ENCODE measurements around the gene MEGF9. TPM values are rescaled to one million over a fixed set of nuclear protein-coding genes. Genes with fewer than 3 reads are reported as not detected.
"Not testable (repeated sequence)": the region's sequence is repeated elsewhere in the genome, so short reads cannot be mapped to it uniquely, and the experiment has no call there.

The MEGF9 gene
- total RNA-seq, 2 donors from 2014 or later: 5.0 to 10.7 TPM

GRCh38 chr9:120556775-120557174 lies 157.5 kb downstream of the MEGF9 start:
- H3K9me3 Mint-ChIP-seq: no peaks in the 10 kb centered on the region
- no peaks in the 10 kb centered on the region for H3K4me1 Mint-ChIP-seq
- no peak overlapping the region for H3K4me3 Mint-ChIP-seq
- no peaks in the 10 kb centered on the region for H3K27me3 ChIP-seq (ENCODE audit: control insufficient read depth, insufficient read depth, low read length, poor library complexity, severe bottlenecking)
- H3K36me3 ChIP-seq (ENCODE audit: control insufficient read depth, insufficient read depth, low read length): peaks cover 24% of the 10 kb centered on the region
- no peaks in the 10 kb centered on the region for H3K4me1 ChIP-seq (ENCODE audit: control insufficient read depth, insufficient read depth, low read length)
- DNase-seq: no peak
- peaks cover 44% of the 10 kb centered on the region for H3K36me3 Mint-ChIP-seq (ENCODE audit: low read depth)
- 99% methylated on average over 3 of the region's 3 CpGs; no CpG with 5 or more reads in 1 of the 2 experiments for WGBS, 2 experiments (ENCODE audit: insufficient coverage in 1 of 2, insufficient read length in 1 of 2)
- H3K9ac ChIP-seq (ENCODE audit: extremely low read depth, low read length, poor library complexity, severe bottlenecking): no peak overlapping the region
- TF ChIP-seq CTCF (conservative IDR thresholded peaks at IDR 0.05): no peak
- H3K4me3 ChIP-seq (ENCODE audit: low read length): no peak overlapping the region
- no peak overlapping the region for H3K27ac ChIP-seq (ENCODE audit: low read depth, low read length)
- no peaks in the 10 kb centered on the region for H3K9me3 ChIP-seq (ENCODE audit: control insufficient read depth, low read length)
- no peak overlapping the region for H3K27ac Mint-ChIP-seq
- no peaks in the 10 kb centered on the region for H3K27me3 Mint-ChIP-seq (ENCODE audit: insufficient read depth)

- H3K27ac ChIP-seq (ENCODE audit: low read depth, low read length): no peak overlapping the region
- no peaks in the 10 kb centered on the region for H3K27me3 ChIP-seq (ENCODE audit: control insufficient read depth, insufficient read depth, low read length, poor library complexity, severe bottlenecking)
- Mint-ChIP-seq H3K4me1 (no peaks in the 10 kb centered on the region), H3K9me3 (no peaks in the 10 kb centered on the region), H3K4me3 (no peak overlapping the region), H3K36me3 (ENCODE audit: low read depth) (peaks cover 47% of the 10 kb centered on the region), H3K27me3 (ENCODE audit: insufficient read depth) (no peaks in the 10 kb centered on the region), H3K27ac (no peak overlapping the region)
- no peak for TF ChIP-seq CTCF (conservative IDR thresholded peaks at IDR 0.05)
- H3K36me3 ChIP-seq (ENCODE audit: control insufficient read depth, insufficient read depth, low read length): peaks cover 25% of the 10 kb centered on the region
- no peak overlapping the region for H3K9ac ChIP-seq (ENCODE audit: extremely low read depth, low read length, poor library complexity, severe bottlenecking)
- H3K4me1 ChIP-seq (ENCODE audit: control insufficient read depth, insufficient read depth, low read length): no peaks in the 10 kb centered on the region
- no peak for DNase-seq
- H3K9me3 ChIP-seq (ENCODE audit: control insufficient read depth, low read length): no peaks in the 10 kb centered on the region
- 100% methylated on average over 2 of the region's 4 CpGs for WGBS, 2 experiments (ENCODE audit: insufficient coverage in 1 of 2, insufficient read length in 1 of 2)
- H3K4me3 ChIP-seq (ENCODE audit: low read length): no peak overlapping the region
Measured at GRCh38 chr9:120555839-120556238, 158.4 kb downstream of the MEGF9 start.

DNA sequence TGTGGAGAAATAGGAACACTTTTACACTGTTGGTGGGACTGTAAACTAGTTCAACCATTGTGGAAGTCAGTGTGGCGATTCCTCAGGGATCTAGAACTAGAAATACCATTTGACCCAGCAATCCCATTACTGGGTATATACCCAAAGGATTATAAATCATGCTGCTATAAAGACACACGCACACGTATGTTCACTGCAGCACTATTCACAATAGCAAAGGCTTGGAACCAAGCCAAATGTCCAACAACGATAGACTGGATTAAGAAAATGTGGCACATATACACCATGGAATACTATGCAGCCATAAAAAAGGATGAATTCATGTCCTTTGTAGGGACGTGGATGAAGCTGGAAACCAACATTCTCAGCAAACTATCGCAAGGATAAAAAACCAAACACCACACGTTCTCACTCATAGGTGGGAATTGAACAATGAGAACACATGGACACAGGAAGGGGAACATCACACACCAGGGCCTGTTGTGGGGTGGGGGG lies 162.0 kb downstream of the MEGF9 start:
- H3K9me3 ChIP-seq (ENCODE audit: control insufficient read depth, low read length); H3K9me3 Mint-ChIP-seq; H3K4me1 ChIP-seq (ENCODE audit: control insufficient read depth, insufficient read depth, low read length); H3K27ac ChIP-seq (ENCODE audit: low read depth, low read length); DNase-seq; H3K27ac Mint-ChIP-seq; H3K27me3 Mint-ChIP-seq (ENCODE audit: insufficient read depth); H3K27me3 ChIP-seq (ENCODE audit: control insufficient read depth, insufficient read depth, low read length, poor library complexity, severe bottlenecking); H3K4me3 Mint-ChIP-seq; H3K9ac ChIP-seq (ENCODE audit: extremely low read depth, low read length, poor library complexity, severe bottlenecking); H3K4me3 ChIP-seq (ENCODE audit: low read length); H3K4me1 Mint-ChIP-seq: not testable (repeated sequence)
- WGBS, 2 experiments (ENCODE audit: insufficient coverage in 1 of 2, insufficient read length in 1 of 2): 100% methylated on average over 2 of the region's 7 CpGs; no CpG with 5 or more reads in 1 of the 2 experiments
- peaks cover 54% of the 10 kb centered on the region for H3K36me3 Mint-ChIP-seq (ENCODE audit: low read depth)
- peaks cover 52% of the 10 kb centered on the region for H3K36me3 ChIP-seq (ENCODE audit: control insufficient read depth, insufficient read depth, low read length)

Other genes starting within 250 kb of the MEGF9 start
- 10 to 100 TPM; 68.2 to 92.0 TPM for gene CDK5RAP2, start 134.3 kb downstream of the MEGF9 start, total RNA-seq
- 10 to 100 TPM; 63.2 to 77.1 TPM for gene FBXW2, start 78.9 kb upstream of the MEGF9 start, total RNA-seq
- 10 to 100 TPM; 21.8 to 52.7 TPM for gene PSMD5, start 128.5 kb upstream of the MEGF9 start, total RNA-seq
- gene PHF19, start 162.7 kb upstream of the MEGF9 start, total RNA-seq: 10 to 100 TPM; 17.9 to 21.9 TPM
- gene TRAF1, start 212.3 kb upstream of the MEGF9 start, total RNA-seq: 1 to 10 TPM; 3.6 to 8.2 TPM